PC-9 (cell line): ENCODE results near the gene CNNM4.

Experiments
- EZH2 ChIP-seq: fragments of 200-600 bp; sonication (generic); IDR thresholded peaks from 2 replicates; pipeline ENCODE4 v1.8.0; 2017; ENCODE audit warnings: antibody characterized with exemption, low read depth
- TF ChIP-seq, protein P1 (sequence below): fragments of 200-600 bp; sonication (generic); conservative IDR thresholded peaks from 2 replicates; pipeline ENCODE4 v1.6.1; 2017; ENCODE audit warnings: mixed run types, antibody characterized with exemption, mild to moderate bottlenecking, moderate library complexity

DNA sequence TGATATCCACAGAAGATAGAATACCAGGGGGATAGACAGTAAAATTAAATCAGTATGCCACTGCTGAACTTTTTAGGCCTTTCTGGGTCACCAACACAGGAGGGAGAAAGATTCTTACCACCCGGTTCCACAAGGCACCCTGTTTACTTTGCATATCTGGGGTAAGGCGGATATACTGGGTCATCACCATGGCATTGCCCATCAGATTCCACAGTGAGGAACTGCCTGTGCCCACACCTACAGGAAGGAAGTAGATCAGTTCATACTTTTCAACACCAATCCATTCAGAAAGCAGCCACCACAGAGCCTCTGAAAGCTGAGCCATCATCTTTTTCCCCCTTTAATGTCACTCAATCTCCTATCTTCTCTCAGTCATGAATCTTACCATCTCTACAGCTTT, 22.9 kb upstream of the CNNM4 start:
- no peak for TF ChIP-seq EZH2
- TF ChIP-seq, protein P1, sequence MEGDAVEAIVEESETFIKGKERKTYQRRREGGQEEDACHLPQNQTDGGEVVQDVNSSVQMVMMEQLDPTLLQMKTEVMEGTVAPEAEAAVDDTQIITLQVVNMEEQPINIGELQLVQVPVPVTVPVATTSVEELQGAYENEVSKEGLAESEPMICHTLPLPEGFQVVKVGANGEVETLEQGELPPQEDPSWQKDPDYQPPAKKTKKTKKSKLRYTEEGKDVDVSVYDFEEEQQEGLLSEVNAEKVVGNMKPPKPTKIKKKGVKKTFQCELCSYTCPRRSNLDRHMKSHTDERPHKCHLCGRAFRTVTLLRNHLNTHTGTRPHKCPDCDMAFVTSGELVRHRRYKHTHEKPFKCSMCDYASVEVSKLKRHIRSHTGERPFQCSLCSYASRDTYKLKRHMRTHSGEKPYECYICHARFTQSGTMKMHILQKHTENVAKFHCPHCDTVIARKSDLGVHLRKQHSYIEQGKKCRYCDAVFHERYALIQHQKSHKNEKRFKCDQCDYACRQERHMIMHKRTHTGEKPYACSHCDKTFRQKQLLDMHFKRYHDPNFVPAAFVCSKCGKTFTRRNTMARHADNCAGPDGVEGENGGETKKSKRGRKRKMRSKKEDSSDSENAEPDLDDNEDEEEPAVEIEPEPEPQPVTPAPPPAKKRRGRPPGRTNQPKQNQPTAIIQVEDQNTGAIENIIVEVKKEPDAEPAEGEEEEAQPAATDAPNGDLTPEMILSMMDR = no peak
